GM18868 (cell line): ENCODE results near the gene OBP2B.
"Not testable (repeated sequence)": the region's sequence is repeated elsewhere in the genome, so short reads cannot be mapped to it uniquely, and the experiment has no call there.

Experiments used
- ATAC-seq: cut with Tn5 transposase; IDR thresholded peaks from one replicate; pipeline ENCODE4 v1.9.1; 2021; ENCODE audit warnings: mild to moderate bottlenecking, moderate library complexity; ENCODE audit not compliant: unreplicated experiment

OBP2B gene

DNA sequence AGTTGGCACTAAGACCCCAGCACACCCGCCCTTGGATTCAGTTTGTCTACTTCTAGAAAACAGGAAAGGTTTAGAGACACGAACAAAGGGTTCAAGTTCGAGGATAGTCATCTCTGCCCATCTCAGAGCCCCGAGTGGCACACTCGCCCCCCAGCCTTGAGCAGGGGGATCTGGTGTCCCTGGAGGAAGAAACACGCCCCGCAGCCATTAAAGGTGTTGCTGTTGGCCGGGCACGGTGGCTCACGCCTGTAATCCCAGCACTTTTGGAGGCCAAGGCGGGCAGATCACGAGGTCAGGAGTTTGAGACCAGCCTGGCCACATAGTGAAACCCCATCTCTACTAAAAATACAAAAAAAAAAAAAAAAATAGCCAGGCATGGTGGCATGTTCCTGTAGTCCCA is 39.4 kb downstream of the OBP2B start:
- ATAC-seq = not testable (repeated sequence)

DNA sequence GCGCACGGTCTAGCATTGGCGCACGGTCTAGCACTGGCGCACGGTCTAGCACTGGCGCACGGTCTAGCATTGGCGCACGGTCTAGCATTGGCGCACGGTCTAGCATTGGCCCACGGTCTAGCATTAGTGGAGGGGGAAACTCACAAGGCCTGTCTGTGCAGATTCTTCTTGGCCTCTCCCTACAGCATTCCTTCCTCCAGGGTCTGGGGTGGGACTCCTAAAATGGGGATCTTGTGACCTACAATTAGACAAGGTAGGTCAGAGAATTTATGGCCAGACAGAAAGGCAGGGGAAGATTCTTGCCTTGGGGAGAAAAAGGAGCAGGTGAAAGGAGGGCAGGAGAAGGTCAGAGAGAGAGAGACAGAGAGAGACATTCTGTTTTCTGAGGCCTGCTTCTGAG is 39.9 kb downstream of the OBP2B start:
- no peak for ATAC-seq

DNA sequence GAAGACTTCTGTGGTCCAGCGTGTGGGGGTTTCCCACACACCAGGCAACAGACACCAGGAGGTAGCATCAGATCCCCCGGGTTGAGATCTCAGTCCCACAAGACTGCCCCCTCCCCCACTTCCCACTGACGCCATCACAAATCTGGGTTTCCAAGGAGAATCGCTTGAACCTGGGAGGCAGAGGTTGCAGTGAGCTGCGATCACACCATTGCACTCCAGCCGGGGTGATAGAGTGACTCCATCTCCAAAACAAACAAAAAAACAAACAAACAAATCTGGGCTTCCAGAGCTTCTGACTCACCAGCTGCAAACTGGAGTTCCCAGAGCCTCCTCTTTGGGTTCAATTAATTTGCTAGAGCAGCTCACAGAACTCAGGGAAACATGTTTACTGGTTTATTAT is 40.6 kb downstream of the OBP2B start:
- no peak for ATAC-seq

DNA sequence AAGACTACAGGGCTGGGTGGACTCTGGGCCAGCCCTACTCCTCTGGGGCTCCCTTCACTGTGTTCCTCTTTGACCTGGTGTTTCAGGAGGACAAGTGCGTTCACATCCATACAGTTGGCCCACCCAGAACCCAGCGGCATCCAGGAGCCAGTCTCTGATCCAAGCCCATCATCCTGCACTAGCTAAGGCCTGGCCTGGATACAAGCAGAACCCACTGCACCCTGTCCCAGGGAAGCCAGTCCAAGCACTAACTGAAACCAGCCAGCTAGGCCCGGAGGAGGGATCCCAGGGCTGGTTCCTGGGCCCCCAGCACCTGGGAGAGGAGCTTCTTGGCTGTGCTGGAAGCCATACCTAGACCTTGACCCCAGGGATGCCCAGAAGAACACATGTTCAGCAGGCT is 41.3 kb downstream of the OBP2B start:
- no peak for ATAC-seq

DNA sequence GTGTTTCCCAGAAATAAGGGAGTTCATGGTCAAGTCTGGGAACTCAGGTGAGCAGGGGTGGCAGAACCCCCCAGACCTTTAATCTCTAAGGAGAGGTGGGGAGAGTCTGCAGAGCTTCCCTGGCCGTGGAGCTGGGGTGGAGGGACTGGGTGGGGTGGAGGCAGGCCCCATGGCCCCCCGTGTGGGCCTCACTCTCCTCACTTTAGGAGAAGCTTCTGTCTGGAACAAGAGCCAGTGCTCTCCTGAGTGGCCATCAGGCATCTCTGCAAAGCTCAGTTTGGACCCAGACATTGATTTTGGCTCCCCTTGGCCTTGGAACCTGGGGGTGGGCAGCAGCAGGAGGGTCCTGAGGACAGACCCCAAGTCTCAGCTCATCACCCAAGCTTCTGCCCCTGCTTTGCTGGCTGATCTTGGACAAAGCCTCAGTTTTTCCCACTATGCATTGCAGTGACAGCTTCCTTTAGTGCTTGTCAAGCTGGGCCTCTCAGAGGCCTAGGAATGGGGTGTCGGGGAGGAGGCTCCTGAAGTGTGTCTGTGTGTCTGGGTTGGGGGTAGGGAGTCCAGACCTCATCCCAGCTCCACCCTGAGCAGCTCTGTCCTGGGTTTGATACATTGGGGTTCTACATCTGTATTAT is 41.8 kb downstream of the OBP2B start:
- ATAC-seq = no peak

DNA sequence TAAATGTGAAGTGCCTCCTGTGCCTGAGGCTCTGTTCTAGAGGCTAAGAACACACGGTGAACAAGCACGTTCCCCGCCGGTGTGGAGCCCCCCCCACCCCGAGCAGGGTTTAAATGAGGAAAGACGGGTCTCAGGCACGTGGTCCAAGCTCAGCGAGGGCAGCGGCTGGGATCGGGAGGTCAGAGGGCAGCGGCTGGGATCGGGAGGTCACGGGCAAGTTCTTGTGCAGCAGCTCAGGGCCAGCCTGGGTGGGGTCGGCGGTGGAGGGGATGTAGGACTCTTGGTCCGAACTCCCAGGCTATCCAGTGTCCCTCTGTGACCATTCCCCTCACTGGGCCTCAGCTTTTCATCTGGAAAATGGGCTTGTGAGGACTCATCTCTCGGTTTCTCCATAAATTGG is 42.7 kb downstream of the OBP2B start:
- ATAC-seq = no peak

DNA sequence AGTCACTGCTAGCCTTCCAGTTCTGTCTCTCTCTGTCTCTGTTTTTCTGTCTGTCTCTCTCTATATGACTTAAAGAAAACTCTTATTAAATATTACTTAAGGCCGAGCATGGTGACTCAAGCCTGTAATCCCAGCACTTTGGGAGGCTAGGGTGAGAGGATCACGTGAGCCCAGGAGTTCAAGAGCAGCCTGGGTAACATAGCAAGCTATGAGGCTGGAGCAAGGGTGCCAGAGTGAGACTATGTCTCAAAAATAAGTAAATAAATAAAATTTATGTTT is 43.7 kb downstream of the OBP2B start:
- no peak for ATAC-seq

DNA sequence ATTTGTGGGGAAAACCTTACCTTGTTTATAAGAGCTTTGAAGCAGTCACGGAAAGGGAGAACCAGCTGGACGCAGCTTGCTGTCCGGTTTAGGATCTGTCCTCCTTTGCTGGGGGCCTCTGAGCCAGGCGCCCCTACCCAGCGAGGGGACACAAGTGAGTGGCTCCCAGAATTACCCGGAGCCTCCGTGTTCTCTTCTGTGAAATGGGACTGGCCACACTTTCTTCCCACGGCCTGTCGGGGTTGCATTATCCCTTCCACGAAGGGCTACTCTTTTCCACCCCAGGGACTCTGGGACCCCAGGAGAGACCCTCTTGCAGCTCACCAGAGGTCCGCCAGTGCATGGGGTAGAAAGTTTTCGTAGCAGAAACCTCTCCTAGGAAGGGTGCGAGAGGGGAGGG is 44.9 kb downstream of the OBP2B start:
- no peak for ATAC-seq

DNA sequence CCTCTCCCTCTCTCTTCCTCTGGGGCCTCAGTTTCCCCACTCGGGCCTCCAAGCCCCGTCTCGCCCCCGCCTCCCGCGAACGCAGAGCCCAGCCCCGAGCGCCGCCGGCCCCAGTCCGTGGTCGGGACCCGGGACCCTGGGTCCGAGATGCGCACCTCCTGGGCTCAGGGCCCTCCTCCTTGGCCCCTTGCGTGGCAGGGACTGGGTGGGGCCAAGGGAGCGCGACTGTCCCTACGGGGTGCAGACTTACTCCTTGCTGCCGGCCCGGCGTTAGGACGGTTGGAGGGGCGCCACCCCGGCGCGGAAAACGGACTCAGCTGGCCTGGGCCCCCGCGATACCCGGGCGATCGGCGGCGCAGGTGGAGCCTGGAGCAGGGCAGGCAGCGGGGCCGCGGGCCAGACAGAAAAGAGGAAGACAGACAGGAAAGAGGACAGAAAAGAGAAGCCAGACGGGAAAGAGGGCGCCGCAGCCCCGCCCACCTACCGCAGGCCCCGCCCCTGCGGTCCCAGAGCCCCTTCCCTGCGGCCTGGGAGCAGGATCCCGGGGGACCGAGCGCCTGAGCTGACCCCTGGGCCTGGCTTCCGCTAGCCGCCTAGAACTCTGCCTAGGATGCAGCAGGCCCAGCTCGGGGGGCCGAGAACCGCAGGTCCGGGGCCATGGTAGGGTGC is 45.4 kb downstream of the OBP2B start, which contains the start of gene GBGT1:
Gene GBGT1 (minus strand): TSS at position 411 of the 669 bp plus-strand sequence. CDS start 1,502 bp downstream, outside the sequence.
- no peak for ATAC-seq

DNA sequence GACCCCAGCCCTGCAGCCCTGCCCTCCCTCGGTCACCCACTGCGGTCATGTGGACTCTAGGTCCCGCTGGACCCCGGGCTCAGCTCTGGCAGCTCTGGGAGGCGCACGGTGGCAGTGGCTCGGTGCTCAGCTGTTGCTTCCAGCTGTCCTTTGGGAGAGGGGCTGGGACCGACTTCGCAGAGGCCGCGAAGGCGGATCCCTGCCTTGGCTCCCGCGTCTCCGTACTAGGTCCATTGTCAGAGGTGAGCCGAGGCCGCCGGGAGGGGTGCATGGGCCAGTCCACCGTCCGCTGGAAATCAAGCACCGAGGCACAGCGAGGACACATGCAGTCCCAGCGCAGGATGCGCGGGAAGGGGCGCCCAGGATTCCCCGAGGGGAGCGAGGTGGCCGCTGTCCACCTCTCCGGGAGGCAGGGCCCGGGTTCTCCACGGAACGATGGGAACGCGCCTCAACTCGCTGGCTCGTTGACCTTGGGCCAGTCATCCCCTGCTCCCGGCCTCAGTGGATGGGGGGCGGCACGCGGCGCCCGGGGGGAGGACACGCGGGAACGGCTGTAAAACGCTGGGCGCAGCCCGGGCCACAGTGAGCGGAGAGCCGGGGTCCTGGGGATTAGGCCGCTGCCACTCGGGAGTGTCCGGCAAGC is 46.1 kb downstream of the OBP2B start:
- ATAC-seq = no peak

DNA sequence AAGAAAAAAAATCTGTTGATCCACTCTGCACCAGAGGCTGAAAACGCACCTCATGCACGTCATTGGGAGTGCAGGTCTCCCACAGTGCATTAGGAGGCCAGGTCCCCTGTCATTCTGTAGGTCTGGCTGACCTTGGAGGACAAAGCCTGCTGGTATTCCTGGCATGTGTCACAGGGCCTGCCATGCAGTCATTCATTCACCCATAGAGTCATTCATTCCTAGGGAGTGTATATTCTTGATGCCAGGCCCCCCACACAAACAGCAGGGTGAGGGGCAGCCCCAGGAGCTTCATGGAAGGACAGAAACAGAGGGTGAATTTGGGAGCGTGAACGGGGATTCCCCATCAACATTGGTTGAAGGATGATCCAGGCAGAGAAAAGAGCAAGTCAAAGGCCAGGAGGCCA is 47.5 kb downstream of the OBP2B start:
- no peak for ATAC-seq

DNA sequence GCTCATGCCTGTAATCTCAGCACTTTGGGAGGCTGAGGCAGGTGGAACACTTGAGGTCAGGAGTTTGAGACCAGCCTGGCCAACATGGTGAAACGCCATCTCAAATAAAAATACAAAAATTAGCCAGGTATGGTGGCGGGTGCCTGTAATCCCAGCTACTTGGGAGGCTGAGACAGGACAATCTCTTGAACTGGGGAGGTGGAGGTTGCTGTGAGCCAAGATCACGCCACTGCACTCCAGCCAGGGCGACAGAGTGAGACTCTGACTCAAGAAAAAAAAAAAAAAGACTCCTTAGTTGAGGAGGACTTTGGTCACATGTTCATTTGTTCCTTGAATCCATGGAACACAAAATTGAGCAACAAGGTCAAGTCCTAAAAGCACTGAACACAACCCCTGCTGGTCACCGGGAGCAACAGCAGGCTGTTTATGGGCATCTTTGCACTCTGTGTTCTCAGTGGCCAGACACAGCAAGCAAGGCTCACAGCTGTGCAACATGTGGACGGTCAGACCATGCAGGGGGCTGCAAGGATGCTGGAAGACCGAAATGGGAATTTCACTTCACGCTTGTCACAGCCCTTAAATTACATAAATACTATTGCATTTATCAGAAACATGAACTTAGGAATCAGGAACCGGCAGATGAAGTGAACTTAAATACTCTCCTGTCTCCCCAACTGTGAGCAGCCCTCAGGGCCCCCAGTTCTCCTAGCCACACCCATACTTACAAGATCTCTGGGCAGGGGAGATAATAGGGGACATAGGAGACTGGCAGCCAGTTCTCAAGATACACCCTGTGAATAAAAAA is 48.1 kb downstream of the OBP2B start:
- no peak for ATAC-seq

DNA sequence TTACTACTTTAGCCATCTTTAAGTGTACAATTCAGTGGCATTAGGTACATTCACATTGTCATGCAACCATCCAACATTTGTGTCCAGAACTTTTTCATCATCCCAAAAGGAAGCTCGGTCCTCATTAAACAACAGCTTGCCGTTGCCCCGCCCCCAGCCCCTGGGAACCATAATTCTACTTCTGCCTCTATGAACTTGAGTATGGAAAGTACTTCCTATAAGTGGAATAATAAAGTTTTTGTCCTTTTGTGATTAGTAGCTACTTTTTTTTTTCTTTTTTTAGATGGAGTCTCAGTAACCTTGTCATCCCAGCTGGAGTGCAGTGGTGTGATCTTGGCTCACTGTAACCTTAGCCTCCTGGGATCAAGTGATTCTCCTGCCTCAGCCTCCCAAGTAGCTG is 50.4 kb downstream of the OBP2B start:
- ATAC-seq = no peak
